Right cardiac atrium (tissue), 5 donors: ENCODE data around the gene FAM221A. TPM values are rescaled to one million over a fixed set of nuclear protein-coding genes. Genes with fewer than 3 reads are reported as not detected.
"Not testable (repeated sequence)": the region's sequence is repeated elsewhere in the genome, so short reads cannot be mapped to it uniquely, and the experiment has no call there.

Experiments
- ATAC-seq, 2 donors: fragments of 200-7000 bp; cut with Tn5 transposase; one replicate each; pipeline versions ENCODE4 v1.8.0 to v1.9.1; 2020; ENCODE audit warnings: moderate library complexity in 2 of 2, mild to moderate bottlenecking in 1 of 2
- DNase-seq, 3 donors: peaks; one replicate each; pipeline ENCODE4 v3.0.0-alpha.2; 2020
- H3K27ac ChIP-seq: one replicate; pipeline ENCODE4 v1.5.1; 2013; ENCODE audit warnings: mild to moderate bottlenecking, low read length, control low read depth, moderate library complexity
- H3K27me3 ChIP-seq: one replicate; pipeline ENCODE4 v1.6.1; 2013; ENCODE audit not compliant: control insufficient read depth, insufficient read depth
- H3K4me1 ChIP-seq: one replicate; pipeline ENCODE4 v1.6.1; 2013; ENCODE audit warnings: low read length; ENCODE audit not compliant: control insufficient read depth, insufficient read depth
- H3K4me3 ChIP-seq: one replicate; pipeline ENCODE4 v1.5.1; 2013; ENCODE audit warnings: low read length, control low read depth
- H3K9me3 ChIP-seq: one replicate; pipeline ENCODE4 v1.6.1; 2013; ENCODE audit warnings: low read length; ENCODE audit not compliant: control insufficient read depth
- WGBS: extraction: QIAGEN DNeasy Blood & Tissue Kit; methylation state at CpG from one replicate; pipeline ENCODE4 v1.1.7; 2013; 5-methylcytosine and 5-hydroxymethylcytosine counted together
- intact Hi-C, 4 donors: fragments of 100-400 bp; cut with DNase I; formaldehyde crosslinking; loops; one replicate each; pipeline versions ENCODE4 v1.11.0 to v1.14.0; 2022 to 2023
- polyA plus RNA-seq: library from polyadenylated mRNA; stranded (reverse); fragments of 200-250 nt; gene quantifications from one replicate; pipeline ENCODE4 v1.2.3, GENCODE V29; 2013
- total RNA-seq, 4 donors: library from RNA; stranded (reverse); fragmentation: NEBNext Ultra II Directional; extraction: Animal tissue kit (Norgen Biotek cat#: 25700); gene quantifications; one replicate each; pipeline ENCODE4 v1.2.1, GENCODE V29; 2021
- donor health status: healthy with polysubstance abuse.
- donor health status: DM: no; HTN: yes; CAD: no.
- donor health status: DM: no; HTN: no; CAD: no.
- donor health status: DM: no; HTN: yes; CAD: no; lungs with severe emphysema.
- donor health status: DM: yes; HTN: yes; CAD: no.

FAM221A gene
- total and polyA plus RNA-seq, 5 donors, result 3.6 to 5.6 (median 4.6) TPM

DNA sequence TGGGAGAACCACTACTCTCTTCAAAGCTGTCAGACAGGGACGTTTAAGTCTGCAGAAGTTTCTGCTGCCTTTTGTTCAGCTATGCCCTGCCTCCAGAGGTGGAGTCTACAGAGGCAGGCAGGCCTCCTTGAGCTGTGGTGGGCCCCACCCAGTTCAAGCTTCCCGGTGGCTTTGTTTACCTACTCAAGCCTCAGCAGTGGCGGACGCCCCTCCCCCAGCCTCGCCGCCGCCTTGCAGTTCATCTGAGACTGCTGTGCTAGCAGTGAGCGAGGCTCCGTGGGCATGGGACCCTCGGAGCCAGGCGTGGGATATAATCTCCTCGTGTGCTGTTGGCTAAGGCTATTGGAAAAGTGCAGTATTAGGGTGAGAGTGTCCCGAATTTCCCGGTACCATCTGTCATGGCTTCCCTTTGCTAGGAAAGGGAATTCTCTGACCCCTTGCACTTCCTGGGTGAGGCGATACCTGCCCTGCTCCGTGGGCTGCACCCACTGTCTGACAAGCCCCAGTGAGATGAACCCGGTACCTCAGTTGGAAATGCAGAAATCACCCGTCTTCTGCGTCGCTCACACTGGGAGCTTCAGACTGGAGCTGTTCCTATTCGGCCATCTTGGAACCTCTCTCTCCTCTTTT lies 42.7 kb downstream of the FAM221A start:
- H3K4me1 ChIP-seq, H3K27me3 ChIP-seq, intact Hi-C loops, H3K4me3 ChIP-seq, H3K9me3 ChIP-seq, ATAC-seq, H3K27ac ChIP-seq: not testable (repeated sequence)
- DNase-seq, result peak in 1 of 3 donors; percentile 38
- 88% methylated on average over 21 of the region's 21 CpGs for WGBS

DNA sequence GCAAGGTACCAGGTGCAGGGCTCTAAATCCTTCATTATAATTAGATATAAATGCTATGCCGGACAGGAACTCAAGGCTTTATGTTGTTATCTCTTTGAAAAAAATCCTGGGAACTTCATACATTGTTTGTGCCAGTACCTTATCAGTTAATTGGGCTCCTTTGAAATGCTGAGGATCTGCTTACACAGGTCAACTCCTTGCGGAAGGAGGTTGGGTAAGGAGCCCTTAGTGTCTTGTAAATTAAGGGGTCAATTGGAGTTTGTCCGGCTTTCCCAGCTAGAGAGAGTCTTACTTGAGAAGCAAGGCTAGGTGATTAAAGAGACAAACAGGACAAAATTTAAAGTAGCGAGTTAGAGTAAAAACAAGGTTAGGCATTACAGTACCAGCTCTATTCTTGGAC lies 44.1 kb downstream of the FAM221A start:
- H3K27me3 ChIP-seq, H3K9me3 ChIP-seq, intact Hi-C loops, ATAC-seq, H3K4me1 ChIP-seq, DNase-seq, H3K27ac ChIP-seq, H3K4me3 ChIP-seq: not testable (repeated sequence)
- 70% methylated on average over 4 of the region's 4 CpGs for WGBS

DNA sequence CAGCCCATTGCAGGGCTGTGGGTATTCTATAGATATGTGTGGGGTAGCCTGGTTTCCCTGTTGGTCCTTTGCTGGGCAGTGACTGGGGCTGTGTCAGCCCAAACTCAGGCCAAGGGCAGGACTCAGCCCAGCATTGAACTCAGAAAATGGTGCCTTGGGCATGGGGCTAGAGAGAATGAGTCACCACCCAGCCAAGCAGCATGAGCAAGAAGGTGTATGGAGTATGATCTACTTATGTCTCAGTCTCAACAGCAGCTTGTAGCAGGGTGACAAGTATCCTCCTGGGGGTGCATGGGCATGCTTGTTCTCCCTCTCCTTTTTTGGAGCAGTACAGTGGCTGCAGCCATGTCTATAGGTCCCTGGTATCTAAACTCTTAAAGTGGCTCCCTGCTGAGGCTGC lies 62.1 kb downstream of the FAM221A start:
- no peaks in the 10 kb centered on the region for H3K9me3 ChIP-seq
- intact Hi-C loops, result no loop called here
- H3K4me1 ChIP-seq, result no peaks in the 10 kb centered on the region
- H3K4me3 ChIP-seq, result no peak overlapping the region
- no peaks in the 10 kb centered on the region for H3K27me3 ChIP-seq
- no peak overlapping the region for H3K27ac ChIP-seq
- DNase-seq, result no peak
- ATAC-seq, result no peak

DNA sequence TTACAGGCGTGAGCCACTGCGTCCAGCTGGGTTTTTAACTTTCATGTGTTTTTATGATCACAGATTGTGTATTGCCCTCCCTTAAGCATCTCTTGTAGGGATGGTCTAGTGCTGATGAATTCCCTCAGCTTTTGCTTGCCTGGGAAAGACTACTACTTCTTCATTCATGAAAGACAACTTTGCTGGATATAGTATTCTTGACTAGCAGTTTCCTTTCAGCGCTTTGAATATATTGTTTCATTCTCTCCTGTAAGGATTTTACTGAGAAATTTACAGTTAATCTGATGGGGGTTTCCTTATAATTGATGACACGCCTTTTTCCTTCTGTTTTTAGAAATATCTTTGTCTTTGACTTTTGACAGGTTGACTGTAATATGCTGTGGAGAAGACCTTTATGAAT lies 63.2 kb downstream of the FAM221A start:
- no peak for ATAC-seq
- Histone ChIP-seq H3K4me3 (no peak overlapping the region), H3K9me3 (no peaks in the 10 kb centered on the region), H3K27ac (no peak overlapping the region), H3K27me3 (no peaks in the 10 kb centered on the region), H3K4me1 (no peaks in the 10 kb centered on the region)
- no peak for DNase-seq
- intact Hi-C loops, result no loop called here
- WGBS, result 90% methylated on average over 4 of the region's 4 CpGs

DNA sequence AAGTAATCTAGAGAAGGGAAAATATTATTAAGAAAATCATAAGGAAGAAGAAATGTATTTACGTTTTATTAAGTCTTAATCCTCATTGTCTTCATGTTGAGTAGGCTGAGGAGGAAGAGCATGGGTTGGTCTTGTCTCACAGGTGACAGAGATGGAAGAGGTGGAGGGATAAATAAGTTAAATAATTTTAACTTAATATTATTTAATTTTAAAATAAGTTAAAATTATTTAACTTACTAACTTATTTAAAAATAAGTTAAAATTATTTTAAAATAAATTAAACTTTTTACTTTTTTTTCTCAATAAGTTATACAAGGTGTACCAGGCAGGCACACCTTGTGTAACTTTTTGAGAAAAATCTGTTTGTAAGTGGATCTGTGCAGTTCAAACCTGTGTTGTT lies 66.6 kb downstream of the FAM221A start:
- Histone ChIP-seq H3K4me3 (no peak overlapping the region), H3K4me1 (no peaks in the 10 kb centered on the region), H3K27me3 (no peaks in the 10 kb centered on the region), H3K27ac (no peak overlapping the region), H3K9me3 (no peaks in the 10 kb centered on the region)
- WGBS, result 82% methylated on average over 1 of the region's 1 CpG
- ATAC-seq, result no peak
- intact Hi-C loops, result no loop called here
- DNase-seq, result no peak

DNA sequence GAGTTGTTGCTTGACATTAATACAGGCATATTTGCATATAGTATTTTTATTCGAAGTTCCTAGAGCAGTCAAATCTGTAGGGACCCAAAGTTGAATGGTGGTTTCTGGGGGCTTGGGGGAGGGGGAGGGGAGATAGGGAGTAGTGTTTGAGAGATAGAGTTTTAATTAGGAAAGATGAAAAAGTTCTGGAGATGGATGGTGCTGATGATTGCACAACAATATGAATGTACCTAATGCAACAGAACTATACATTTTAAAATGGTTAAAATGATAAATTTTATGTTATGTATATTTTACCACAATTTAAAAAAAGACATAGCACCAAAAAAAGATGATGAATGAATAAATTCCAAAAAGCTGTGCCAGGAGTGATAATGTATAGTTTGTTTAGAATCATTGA lies 71.9 kb downstream of the FAM221A start:
- no peak for ATAC-seq
- no peaks in the 10 kb centered on the region for H3K27me3 ChIP-seq
- H3K4me1 ChIP-seq, result no peaks in the 10 kb centered on the region
- no peak overlapping the region for H3K4me3 ChIP-seq
- intact Hi-C loops, result no loop called here
- no peak for DNase-seq
- WGBS, result 74% methylated on average over 1 of the region's 1 CpG
- no peaks in the 10 kb centered on the region for H3K9me3 ChIP-seq
- H3K27ac ChIP-seq, result no peak overlapping the region

Other genes starting within 250 kb of the FAM221A start
- under 1 TPM in 2 of 4 donors, not detected in 2; 0.14 to 0.22 TPM for gene IGF2BP3, start 209.7 kb upstream of the FAM221A start, total RNA-seq
- 0.02 TPM for gene IGF2BP3, start 209.7 kb upstream of the FAM221A start, polyA plus RNA-seq
- 10 to 100 TPM; 31.9 to 52.1 (median 42.7) TPM for gene TRA2A, start 148.2 kb upstream of the FAM221A start, total RNA-seq
- 38.9 TPM for gene TRA2A, start 148.2 kb upstream of the FAM221A start, polyA plus RNA-seq
- gene CCDC126, start 82.8 kb upstream of the FAM221A start, total RNA-seq, result 10 to 100 TPM in 1 of 4 donors, 1 to 10 TPM in 3; 7.8 to 11.3 (median 9.2) TPM
- 6.5 TPM for gene CCDC126, start 82.8 kb upstream of the FAM221A start, polyA plus RNA-seq
- under 1 TPM in 3 of 4 donors, not detected in 1; 0.24 to 0.47 (median 0.28) TPM for gene STK31, start 30.0 kb downstream of the FAM221A start, total RNA-seq
- 0.09 TPM for gene STK31, start 30.0 kb downstream of the FAM221A start, polyA plus RNA-seq